Psoas muscle (tissue), 8 donors: ENCODE results near the gene ENAH. TPM values are rescaled to one million over a fixed set of nuclear protein-coding genes. Genes with fewer than 3 reads are reported as not detected.

ENCODE experiments used
- ATAC-seq, 4 donors: fragments of 200-7000 bp; cut with Tn5 transposase; one replicate each; pipeline ENCODE4 v1.9.1; 2020; ENCODE audit warnings: moderate library complexity in 3 of 4, mild to moderate bottlenecking in 2 of 4
- DNase-seq, 2 donors: peaks; one replicate each; pipeline ENCODE4 v3.0.0-alpha.2; 2020
- H3K27ac ChIP-seq: fragments of 200-600 bp; one replicate; pipeline ENCODE4 v1.8.0; 2022
- H3K27me3 ChIP-seq, 3 donors: fragments of 200-600 bp in 1 of 3; one replicate each; pipeline versions ENCODE4 v1.6.1 to v1.8.0; 2013 to 2022; ENCODE audit warnings: low read length in 2 of 3, mild to moderate bottlenecking in 2 of 3, moderate library complexity in 1 of 3; ENCODE audit not compliant: insufficient read depth in 3 of 3
- H3K36me3 ChIP-seq, 2 donors: fragments of 200-600 bp in 1 of 2; one replicate each; pipeline versions ENCODE4 v1.6.1 to v1.8.0; 2013 to 2022; ENCODE audit warnings: low read depth in 1 of 2, mild to moderate bottlenecking in 1 of 2, moderate library complexity in 1 of 2; ENCODE audit not compliant: insufficient read depth in 1 of 2
- H3K4me1 ChIP-seq: fragments of 200-600 bp; one replicate; pipeline ENCODE4 v1.8.0; 2022
- H3K4me3 ChIP-seq: fragments of 200-600 bp; one replicate; pipeline ENCODE4 v1.8.0; 2022; ENCODE audit warnings: mild to moderate bottlenecking
- H3K9me3 ChIP-seq: fragments of 200-600 bp; one replicate; pipeline ENCODE4 v1.8.0; 2022
- WGBS, 3 donors: extraction: QIAGEN DNeasy Blood & Tissue Kit; methylation state at CpG; one replicate each; pipeline versions ENCODE4 v1.1.6 to v1.1.7; 2013; 5-methylcytosine and 5-hydroxymethylcytosine counted together
- intact Hi-C, 2 donors: fragments of 100-400 bp; cut with DNase I; formaldehyde crosslinking; loops; one replicate each; pipeline versions ENCODE4 v1.11.0 to v1.14.2; 2022
- polyA plus RNA-seq, 3 donors: library from polyadenylated mRNA; stranded (reverse); fragments of 200-250 nt; gene quantifications; one replicate each; pipeline ENCODE4 v1.2.3, GENCODE V29; 2013
- total RNA-seq, 4 donors: library from RNA; stranded (reverse); fragmentation: NEBNext Ultra II Directional in 2 of 4; extraction: Animal tissue kit (Norgen Biotek cat#: 25700) in 2 of 4; gene quantifications; one replicate each; pipeline versions ENCODE4 v1.2.1 to v1.2.4, GENCODE V29; 2021 to 2023
- TF ChIP-seq, protein P1 (sequence below): fragments of 200-600 bp; IDR thresholded peaks from one replicate; pipeline ENCODE4 v1.8.0; 2022; ENCODE audit warnings: antibody characterized with exemption
- donor health status: healthy with polysubstance abuse.
- donor health status: DM: no; HTN: no; CAD: no; lungs with moderate emphysema.
- donor health status: Bipolar disorder and iron deficiency.
- donor health status: healthy.
- donor health status: DM: yes; HTN: yes; CAD: no.
- donor health status: DM: no; HTN: no; CAD: no.
- donor health status: DM: no; HTN: no; CAD: no.
- donor health status: DM: yes; HTN: yes; CAD: no.

The ENAH gene
- total and polyA plus RNA-seq, 7 donors: 17.1 to 262 (median 119) TPM

GRCh38 chr1:225654688-225655508 is 2.0 kb upstream of the ENAH start:
- TF ChIP-seq, protein P1, sequence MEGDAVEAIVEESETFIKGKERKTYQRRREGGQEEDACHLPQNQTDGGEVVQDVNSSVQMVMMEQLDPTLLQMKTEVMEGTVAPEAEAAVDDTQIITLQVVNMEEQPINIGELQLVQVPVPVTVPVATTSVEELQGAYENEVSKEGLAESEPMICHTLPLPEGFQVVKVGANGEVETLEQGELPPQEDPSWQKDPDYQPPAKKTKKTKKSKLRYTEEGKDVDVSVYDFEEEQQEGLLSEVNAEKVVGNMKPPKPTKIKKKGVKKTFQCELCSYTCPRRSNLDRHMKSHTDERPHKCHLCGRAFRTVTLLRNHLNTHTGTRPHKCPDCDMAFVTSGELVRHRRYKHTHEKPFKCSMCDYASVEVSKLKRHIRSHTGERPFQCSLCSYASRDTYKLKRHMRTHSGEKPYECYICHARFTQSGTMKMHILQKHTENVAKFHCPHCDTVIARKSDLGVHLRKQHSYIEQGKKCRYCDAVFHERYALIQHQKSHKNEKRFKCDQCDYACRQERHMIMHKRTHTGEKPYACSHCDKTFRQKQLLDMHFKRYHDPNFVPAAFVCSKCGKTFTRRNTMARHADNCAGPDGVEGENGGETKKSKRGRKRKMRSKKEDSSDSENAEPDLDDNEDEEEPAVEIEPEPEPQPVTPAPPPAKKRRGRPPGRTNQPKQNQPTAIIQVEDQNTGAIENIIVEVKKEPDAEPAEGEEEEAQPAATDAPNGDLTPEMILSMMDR: no peak
- Histone ChIP-seq H3K9me3 (no peaks in the 10 kb centered on the region), H3K4me1 (peaks cover 35% of the 10 kb centered on the region), H3K36me3 (no peaks in the 10 kb centered on the region), H3K27ac (peak overlapping the region; percentile 99), H3K4me3 (peak overlapping the region; percentile 85), H3K27me3 (no peaks in the 10 kb centered on the region)
- ATAC-seq (peak; percentile 1 to 41 (median 16)), DNase-seq (no peak)
- WGBS, 3 donors: 29 to 45% (median 32%) methylated on average over 15 of the region's 15 CpGs
- intact Hi-C loops: loop anchor here (2.0 to 10.0 kb wide), 5 partner anchors 42 to 162 kb away; no protein-coding TSS in a partner anchor

- intact Hi-C loops: loop anchor here (2.0 to 10.0 kb wide), 5 partner anchors 43 to 163 kb away; no protein-coding TSS in a partner anchor
- Histone ChIP-seq H3K27me3 (no peaks in the 10 kb centered on the region), H3K36me3 (no peaks in the 10 kb centered on the region), H3K4me1 (peaks cover 41% of the 10 kb centered on the region), H3K4me3 (peak overlapping the region; percentile 85), H3K27ac (peak overlapping the region; percentile 99), H3K9me3 (no peaks in the 10 kb centered on the region)
- TF ChIP-seq, protein P1: no peak
- 39 to 59% (median 40%) methylated on average over 4 of the region's 4 CpGs for WGBS, 3 donors
- no peak for DNase-seq
- ATAC-seq: no peak
Measured at GRCh38 chr1:225654277-225654597, 1.3 kb upstream of the ENAH start.

- Histone ChIP-seq H3K4me1 (peaks cover 45% of the 10 kb centered on the region), H3K9me3 (no peaks in the 10 kb centered on the region), H3K36me3 (no peaks in the 10 kb centered on the region), H3K27ac (peak overlapping the region; percentile 99), H3K4me3 (peak overlapping the region; percentile 85), H3K27me3 (no peaks in the 10 kb centered on the region)
- DNase-seq (peak; percentile 81 to 86), ATAC-seq (peak; percentile 54 to 70 (median 66))
- 1% methylated on average over 59 to 70 of the region's 70 CpGs for WGBS, 3 donors
- intact Hi-C loops: loop anchor here (2.0 to 10.0 kb wide), 5 partner anchors 43 to 164 kb away; no protein-coding TSS in a partner anchor
- TF ChIP-seq, protein P1: no peak
Measured at GRCh38 chr1:225653463-225654276, 747 bp upstream of the ENAH start.

DNA sequence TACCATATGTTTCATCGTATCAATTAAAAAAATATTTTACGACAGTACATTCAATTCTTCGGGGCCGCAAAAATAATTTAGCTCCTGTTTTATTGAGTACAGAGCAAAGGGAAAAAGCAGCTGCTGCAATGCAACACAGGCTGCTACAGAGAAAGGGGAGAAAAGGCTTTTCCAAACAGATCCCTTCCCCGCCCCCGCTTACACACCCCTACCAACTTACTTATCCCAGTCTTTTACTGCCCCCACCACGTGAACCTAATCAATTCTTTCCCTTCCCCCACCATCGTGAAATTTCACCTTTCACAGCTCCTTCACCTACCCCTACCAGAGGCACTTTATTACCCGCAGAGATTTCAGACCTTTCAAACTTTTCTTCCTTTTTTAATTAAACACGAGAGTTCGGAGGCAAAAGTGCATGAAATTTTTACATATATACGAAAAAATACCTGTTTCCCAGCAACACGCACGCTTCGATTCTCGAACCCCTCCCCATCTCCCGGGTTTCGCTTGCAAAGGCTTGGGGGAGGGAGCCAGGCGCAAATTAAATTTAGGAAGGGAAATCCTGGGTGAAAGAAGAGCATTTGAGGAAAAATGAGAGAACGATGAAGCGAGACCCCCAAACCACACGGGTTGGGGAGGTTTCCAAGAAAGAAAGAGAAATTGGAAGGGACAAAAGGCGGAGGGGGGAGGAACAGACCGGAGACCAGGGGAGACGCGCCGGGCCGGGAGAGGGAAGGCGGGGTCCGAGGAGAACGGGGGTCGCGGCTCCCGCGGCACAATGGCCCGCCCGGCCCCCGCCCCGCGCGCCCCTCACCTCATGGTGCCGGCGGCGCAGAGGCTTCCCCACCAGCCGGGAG is 823 bp downstream of the ENAH start:
- WGBS, 3 donors: 0 to 3% (median 1%) methylated on average over 25 to 45 of the region's 45 CpGs

More for the DNA sequence above, 823 bp downstream of the ENAH start:
- no peaks in the 10 kb centered on the region for H3K27me3 ChIP-seq
- ATAC-seq (no peak), DNase-seq (no peak)
- H3K27ac ChIP-seq: peak overlapping the region; percentile 99
- peak overlapping the region; percentile 85 for H3K4me3 ChIP-seq
- intact Hi-C loops: loop anchor here (5.0 to 10.0 kb wide), 3 partner anchors 57 to 165 kb away; no protein-coding TSS in a partner anchor
- peaks cover 53% of the 10 kb centered on the region for H3K4me1 ChIP-seq
- H3K36me3 ChIP-seq: no peaks in the 10 kb centered on the region
- no peaks in the 10 kb centered on the region for H3K9me3 ChIP-seq
- TF ChIP-seq, protein P1: no peak
